Smooth muscle cell (in vitro differentiated cells): ENCODE data around the gene EPHA8. TPM values are rescaled to one million over a fixed set of nuclear protein-coding genes. Genes with fewer than 3 reads are reported as not detected.

Experiments
- DNase-seq: peaks from one replicate; lab custom pipeline; 2025; ENCODE audit not compliant: unreplicated experiment; lab: John Stamatoyannopoulos, UW
- H2AFZ ChIP-seq: fragments of 200-600 bp; sonication (generic); 2 replicates; pipeline ENCODE4 v1.6.0; 2016; ENCODE audit warnings: antibody characterized with exemption, low read depth, mild to moderate bottlenecking
- H3F3A ChIP-seq: fragments of 200-600 bp; sonication (generic); 2 replicates; pipeline ENCODE4 v1.6.0; 2017; ENCODE audit warnings: antibody characterized with exemption, low read depth
- H3K27ac ChIP-seq: fragments of 200-600 bp; sonication (generic); 2 replicates; pipeline ENCODE4 v1.5.1; 2016; ENCODE audit warnings: low read depth, mild to moderate bottlenecking
- H3K27me3 ChIP-seq: fragments of 200-600 bp; sonication (generic); 2 replicates; pipeline ENCODE4 v1.6.1; 2016; ENCODE audit warnings: low read depth, mild to moderate bottlenecking
- H3K36me3 ChIP-seq: fragments of 200-600 bp; sonication (generic); 2 replicates; pipeline ENCODE4 v1.5.1; 2016; ENCODE audit warnings: low read depth
- H3K4me1 ChIP-seq: fragments of 200-600 bp; sonication (generic); 2 replicates; pipeline ENCODE4 v1.5.1; 2016; ENCODE audit warnings: low read depth
- H3K4me2 ChIP-seq: fragments of 200-600 bp; sonication (generic); 2 replicates; pipeline ENCODE4 v1.6.0; 2016; ENCODE audit warnings: mild to moderate bottlenecking
- H3K4me3 ChIP-seq: fragments of 200-600 bp; sonication (generic); 2 replicates; pipeline ENCODE4 v1.5.1; 2016; ENCODE audit warnings: mild to moderate bottlenecking
- H3K79me2 ChIP-seq: fragments of 200-600 bp; sonication (generic); 2 replicates; pipeline ENCODE4 v1.6.0; 2016; ENCODE audit warnings: low read depth, mild to moderate bottlenecking
- H3K9ac ChIP-seq: fragments of 200-600 bp; sonication (generic); 2 replicates; pipeline ENCODE4 v1.6.0; 2016; ENCODE audit warnings: low read depth
- H3K9me3 ChIP-seq: fragments of 200-600 bp; sonication (generic); replicated peaks from 2 replicates; pipeline ENCODE4 v1.5.1; 2016; ENCODE audit warnings: low read depth
- H4K20me1 ChIP-seq: fragments of 200-600 bp; sonication (generic); 2 replicates; pipeline ENCODE4 v1.6.0; 2016; ENCODE audit warnings: low read depth
- CTCF ChIP-seq: fragments of 200-600 bp; sonication (generic); IDR thresholded peaks from 2 replicates; pipeline ENCODE4 v1.5.1; 2017; ENCODE audit warnings: borderline replicate concordance, mild to moderate bottlenecking, antibody characterized with exemption; ENCODE audit not compliant: insufficient read depth, poor library complexity, severe bottlenecking
- WGBS: methylation state at CpG from one replicate; pipeline ENCODE4 v1.1.7; 2016; ENCODE audit warnings: low lambda C conversion rate; 5-methylcytosine and 5-hydroxymethylcytosine counted together
- polyA plus RNA-seq: library from polyadenylated mRNA; unstranded; fragments of >200 nt; fragmentation: Nextera tagmentation; extraction: Ambion mirVana; gene quantifications from 2 replicates; pipeline ENCODE4 v1.2.1, GENCODE V29; 2016
- total RNA-seq: library from RNA; depleted of rRNA; stranded (reverse); fragments of >200 nt; gene quantifications from 2 replicates; pipeline ENCODE4 v1.2.3, GENCODE V29; 2014

The EPHA8 gene
- total and polyA plus RNA-seq, 2 experiments from 2014 or later, result not detected

- H3K4me3 ChIP-seq, result no peak overlapping the region
- no peak overlapping the region for H3K4me2 ChIP-seq
- no peaks in the 10 kb centered on the region for H4K20me1 ChIP-seq
- H3K9ac ChIP-seq, result no peak overlapping the region
- 80% methylated on average over 5 of the region's 5 CpGs for WGBS
- no peak overlapping the region for H2AFZ ChIP-seq
- no peaks in the 10 kb centered on the region for H3K4me1 ChIP-seq
- no peaks in the 10 kb centered on the region for H3K9me3 ChIP-seq
- peaks cover 58% of the 10 kb centered on the region for H3K27me3 ChIP-seq
- H3K36me3 ChIP-seq, result no peaks in the 10 kb centered on the region
- DNase-seq, result no peak
- TF ChIP-seq CTCF, result no peak
- H3F3A ChIP-seq, result no peaks in the 10 kb centered on the region
- H3K79me2 ChIP-seq, result no peaks in the 10 kb centered on the region
- no peak overlapping the region for H3K27ac ChIP-seq
Measured at GRCh38 chr1:22627331-22627730, 64.0 kb downstream of the EPHA8 start.

- H3K79me2 ChIP-seq, result no peaks in the 10 kb centered on the region
- no peak overlapping the region for H2AFZ ChIP-seq
- H4K20me1 ChIP-seq, result no peaks in the 10 kb centered on the region
- no peak overlapping the region for H3K27ac ChIP-seq
- 54% methylated on average over 11 of the region's 11 CpGs for WGBS
- H3K9me3 ChIP-seq, result no peaks in the 10 kb centered on the region
- no peaks in the 10 kb centered on the region for H3K36me3 ChIP-seq
- H3K4me1 ChIP-seq, result no peaks in the 10 kb centered on the region
- H3K4me3 ChIP-seq, result no peak overlapping the region
- no peak for DNase-seq
- no peak for TF ChIP-seq CTCF
- H3K4me2 ChIP-seq, result no peak overlapping the region
- no peak overlapping the region for H3K9ac ChIP-seq
- peaks cover 69% of the 10 kb centered on the region for H3K27me3 ChIP-seq
- no peaks in the 10 kb centered on the region for H3F3A ChIP-seq
Measured at GRCh38 chr1:22628698-22629444, 65.6 kb downstream of the EPHA8 start.

GRCh38 chr1:22629886-22630285 lies 66.6 kb downstream of the EPHA8 start:
- Histone ChIP-seq H2AFZ (no peak overlapping the region), H3K9ac (no peak overlapping the region), H3K4me3 (no peak overlapping the region), H4K20me1 (no peaks in the 10 kb centered on the region), H3K79me2 (no peaks in the 10 kb centered on the region), H3K9me3 (no peaks in the 10 kb centered on the region), H3F3A (no peaks in the 10 kb centered on the region), H3K36me3 (no peaks in the 10 kb centered on the region), H3K4me2 (no peak overlapping the region), H3K27me3 (peaks cover 72% of the 10 kb centered on the region), H3K27ac (no peak overlapping the region), H3K4me1 (no peaks in the 10 kb centered on the region)
- no peak for DNase-seq
- no peak for TF ChIP-seq CTCF
- WGBS, result 33% methylated on average over 2 of the region's 2 CpGs
